Hair follicle dermal papilla cell (primary cell): ENCODE results near the gene WIPF3. TPM values are rescaled to one million over a fixed set of nuclear protein-coding genes. Genes with fewer than 3 reads are reported as not detected.

Source experiments
- small RNA-seq: library from RNA; depleted of rRNA; stranded (forward); fragments of <200 nt; gene quantifications from one replicate; pipeline ENCODE3, GENCODE V24; 2012
- total RNA-seq: library from RNA; depleted of rRNA; stranded (reverse); fragments of >200 nt; gene quantifications from 2 replicates; pipeline ENCODE4 v1.2.3, GENCODE V29; 2012

WIPF3 gene, protein sequence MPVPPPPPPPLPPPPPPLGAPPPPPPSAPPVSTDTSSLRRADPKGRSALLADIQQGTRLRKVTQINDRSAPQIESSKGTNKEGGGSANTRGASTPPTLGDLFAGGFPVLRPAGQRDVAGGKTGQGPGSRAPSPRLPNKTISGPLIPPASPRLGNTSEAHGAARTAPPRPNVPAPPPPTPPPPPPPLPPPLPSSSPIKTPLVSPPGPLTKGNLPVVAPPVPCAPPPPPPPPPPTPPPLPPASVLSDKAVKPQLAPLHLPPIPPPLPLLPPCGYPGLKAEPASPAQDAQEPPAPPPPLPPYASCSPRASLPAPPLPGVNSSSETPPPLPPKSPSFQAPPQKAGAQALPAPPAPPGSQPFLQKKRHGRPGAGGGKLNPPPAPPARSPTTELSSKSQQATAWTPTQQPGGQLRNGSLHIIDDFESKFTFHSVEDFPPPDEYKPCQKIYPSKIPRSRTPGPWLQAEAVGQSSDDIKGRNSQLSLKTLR
- not detected in 2 replicates for total RNA-seq

DNA sequence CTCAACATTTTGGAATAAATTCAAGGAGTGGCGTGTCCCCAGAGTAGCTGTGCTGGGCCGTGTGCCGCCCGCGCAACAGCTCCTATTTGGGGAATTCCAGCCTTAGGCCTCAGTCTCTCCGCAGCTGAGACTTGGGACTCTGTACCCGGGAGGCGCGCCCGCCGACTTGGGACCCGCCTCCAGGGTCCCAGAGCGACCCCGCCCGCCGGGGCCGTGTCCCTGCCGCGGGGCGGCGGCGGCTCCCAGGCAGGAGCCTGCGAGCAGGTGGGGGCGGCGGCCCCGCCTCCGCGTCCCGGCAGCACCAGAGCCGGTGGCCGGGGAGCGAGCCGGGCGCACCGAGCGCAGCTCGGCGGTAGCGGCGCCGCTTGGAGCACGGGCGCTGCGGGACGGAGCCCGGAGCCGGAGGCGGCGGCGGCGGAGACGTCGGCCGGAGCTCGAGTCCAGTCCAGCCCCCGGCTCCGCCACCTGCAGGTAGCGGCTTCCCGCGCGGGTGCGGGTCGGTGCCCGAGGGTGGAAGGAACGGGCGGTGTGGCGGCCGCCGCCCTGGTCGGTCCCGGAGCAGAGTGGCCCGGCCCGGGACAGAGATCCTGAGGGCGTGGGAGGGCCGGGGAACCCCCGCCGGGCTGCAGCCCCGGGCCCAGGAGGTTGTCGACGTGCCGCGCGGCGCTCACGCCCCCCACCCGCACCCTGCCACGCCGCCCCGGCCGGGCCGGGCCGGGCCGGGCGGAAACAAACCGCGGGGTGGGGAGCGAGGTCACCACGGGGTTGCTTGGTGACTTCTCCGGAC is at the start of gene WIPF3:
Gene WIPF3 (plus strand): TSS at position 301 of the 787 bp plus-strand sequence. CDS start 28,217 bp downstream, outside the sequence.

Small RNA genes lying within 50 kb of the gene (small RNA-seq; reads per million reads assigned to genes)
- gene RF01210, result not detected

Other genes with a start within 250 kb of the WIPF3 start
- not detected in 2 replicates for gene PRR15, start 242.7 kb upstream of the WIPF3 start, total RNA-seq
- 95.6 and 111 TPM in 2 replicates for gene SCRN1, start 183.3 kb downstream of the WIPF3 start, total RNA-seq
- gene FKBP14, start 220.2 kb downstream of the WIPF3 start, total RNA-seq, result 27.2 and 34.6 TPM in 2 replicates
- gene PLEKHA8, start 221.9 kb downstream of the WIPF3 start, total RNA-seq, result 10.8 and 13.3 TPM in 2 replicates